ENCODE measurements around the gene RTP5.

RTP5 gene

GRCh38 chr2:241887806-241888522, 18.4 kb downstream of the RTP5 start:
- no peak for DNase-seq (ENCODE audit: low read depth)

DNA sequence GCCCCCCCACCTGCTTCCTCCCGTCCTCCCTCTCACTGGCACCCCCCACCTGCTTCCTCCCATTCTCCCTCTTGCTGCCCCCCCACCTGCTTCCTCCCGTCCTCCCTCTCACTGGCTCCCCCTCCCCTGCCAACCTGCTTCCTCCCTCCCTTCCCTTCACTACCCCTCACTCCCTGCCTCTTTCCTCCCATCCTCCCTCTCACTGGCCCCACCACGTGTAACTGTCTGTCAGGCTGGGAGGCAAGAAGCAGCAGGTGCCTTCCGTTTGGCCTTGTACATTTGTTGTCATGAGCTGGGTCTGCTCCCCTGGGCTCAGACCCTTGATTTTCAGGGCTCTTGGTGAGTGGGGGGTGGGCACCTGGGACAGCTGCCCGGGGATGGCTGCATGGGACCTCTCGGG, 19.1 kb downstream of the RTP5 start:
- no peak for DNase-seq (ENCODE audit: low read depth)

DNA sequence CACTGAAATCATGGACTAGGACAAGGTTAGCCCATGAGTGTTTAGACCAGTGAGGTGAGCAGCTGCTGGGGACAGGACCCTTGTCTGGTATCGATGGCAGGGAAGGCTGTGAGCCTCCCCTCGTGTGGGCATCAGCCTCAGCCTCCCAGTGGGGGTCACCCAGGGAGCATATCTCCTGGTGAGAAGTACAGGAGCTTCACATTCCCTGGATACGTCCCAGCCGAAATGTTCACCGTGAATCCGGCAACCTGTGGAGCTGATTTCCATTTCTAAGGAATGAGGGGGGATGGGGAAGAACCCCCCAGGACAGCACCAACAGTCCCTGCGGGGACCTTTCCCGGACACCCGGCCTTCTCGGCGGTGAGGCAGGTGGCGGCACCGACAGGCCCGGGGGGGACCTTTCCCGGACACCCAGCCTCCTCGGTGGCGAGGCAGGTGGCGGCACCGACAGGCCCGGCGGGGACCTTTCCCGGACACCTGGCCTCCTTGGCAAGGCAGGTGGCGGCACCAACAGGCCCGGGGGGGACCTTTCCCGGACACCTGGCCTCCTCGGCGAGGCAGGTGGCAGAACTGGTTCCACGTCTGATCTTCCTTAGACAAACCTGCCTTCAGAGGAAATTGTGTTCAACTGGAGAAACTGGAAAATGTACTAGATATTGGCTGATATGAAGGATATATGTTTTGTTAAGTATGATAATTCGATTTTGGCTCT, 21.2 kb downstream of the RTP5 start:
- no peak for DNase-seq (ENCODE audit: low read depth)

DNA sequence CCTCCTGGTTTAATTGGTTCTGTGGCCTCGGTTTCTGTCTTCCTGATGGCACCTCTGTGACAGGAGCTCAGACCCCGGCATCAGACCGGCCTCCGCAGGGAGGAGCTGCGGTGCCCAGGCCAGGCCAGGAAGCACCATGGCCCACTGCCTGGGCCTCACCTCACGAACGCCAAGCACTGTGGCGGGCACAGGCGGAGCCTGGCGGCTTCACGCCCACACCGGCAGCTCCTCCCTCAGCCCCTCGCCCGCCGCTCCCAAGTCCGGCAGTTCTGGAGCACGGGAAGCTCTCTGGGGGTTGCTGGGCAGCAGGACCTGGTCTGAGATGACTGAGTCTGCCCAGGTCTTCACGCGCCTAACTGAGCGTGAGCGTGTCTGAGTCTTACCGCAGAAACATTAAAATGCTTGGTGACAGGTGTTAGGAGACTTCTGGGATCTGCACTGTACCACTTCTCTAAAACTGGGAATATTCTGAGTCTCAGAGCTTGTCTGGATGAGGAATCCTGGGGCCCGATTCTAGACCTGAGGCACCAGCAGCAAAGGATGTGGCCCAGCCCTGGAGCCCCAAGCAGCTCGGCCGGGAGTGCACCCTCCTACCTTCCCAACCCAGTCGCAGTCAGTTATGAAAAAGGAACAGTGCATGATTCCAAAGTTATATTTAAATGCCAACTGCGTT, 21.9 kb downstream of the RTP5 start:
- no peak for DNase-seq (ENCODE audit: low read depth)

- no peak for DNase-seq (ENCODE audit: low read depth)
Observed at GRCh38 chr2:241891988-241892298, 22.4 kb downstream of the RTP5 start.

- DNase-seq (ENCODE audit: low read depth): no peak
Observed at GRCh38 chr2:241892299-241893137, 23.0 kb downstream of the RTP5 start.

- DNase-seq (ENCODE audit: low read depth): no peak
Observed at GRCh38 chr2:241893265-241893664, 23.7 kb downstream of the RTP5 start.

DNA sequence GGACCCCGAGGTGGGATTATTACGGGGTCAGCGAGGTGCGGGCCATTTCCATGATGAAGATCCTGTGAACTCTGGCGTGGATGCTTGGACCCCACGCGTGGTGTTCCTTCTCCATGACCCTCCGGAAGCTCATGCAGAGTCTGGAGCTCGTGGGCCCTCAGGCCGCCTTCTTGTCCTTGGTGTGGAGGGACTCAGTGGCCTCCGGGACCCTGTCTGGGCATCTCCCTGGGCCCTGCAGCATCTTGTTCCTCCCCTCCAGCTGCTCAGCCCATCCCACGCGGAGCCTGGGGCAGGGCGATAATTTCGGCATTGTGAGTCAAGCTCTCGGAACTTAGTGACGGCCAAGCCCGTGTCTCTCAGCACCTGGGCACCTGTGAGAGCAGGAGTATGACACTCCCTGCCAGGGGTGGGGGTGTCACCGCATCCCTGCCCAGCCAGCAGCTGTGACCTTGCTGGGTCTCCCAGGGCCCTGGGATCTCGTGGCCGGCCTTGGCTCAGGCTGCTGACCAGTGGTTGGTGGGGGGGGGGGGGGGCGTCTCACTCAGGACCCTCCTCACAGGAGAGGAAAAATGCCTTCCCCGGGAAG, 24.6 kb downstream of the RTP5 start:
- no peak for DNase-seq (ENCODE audit: low read depth)

DNA sequence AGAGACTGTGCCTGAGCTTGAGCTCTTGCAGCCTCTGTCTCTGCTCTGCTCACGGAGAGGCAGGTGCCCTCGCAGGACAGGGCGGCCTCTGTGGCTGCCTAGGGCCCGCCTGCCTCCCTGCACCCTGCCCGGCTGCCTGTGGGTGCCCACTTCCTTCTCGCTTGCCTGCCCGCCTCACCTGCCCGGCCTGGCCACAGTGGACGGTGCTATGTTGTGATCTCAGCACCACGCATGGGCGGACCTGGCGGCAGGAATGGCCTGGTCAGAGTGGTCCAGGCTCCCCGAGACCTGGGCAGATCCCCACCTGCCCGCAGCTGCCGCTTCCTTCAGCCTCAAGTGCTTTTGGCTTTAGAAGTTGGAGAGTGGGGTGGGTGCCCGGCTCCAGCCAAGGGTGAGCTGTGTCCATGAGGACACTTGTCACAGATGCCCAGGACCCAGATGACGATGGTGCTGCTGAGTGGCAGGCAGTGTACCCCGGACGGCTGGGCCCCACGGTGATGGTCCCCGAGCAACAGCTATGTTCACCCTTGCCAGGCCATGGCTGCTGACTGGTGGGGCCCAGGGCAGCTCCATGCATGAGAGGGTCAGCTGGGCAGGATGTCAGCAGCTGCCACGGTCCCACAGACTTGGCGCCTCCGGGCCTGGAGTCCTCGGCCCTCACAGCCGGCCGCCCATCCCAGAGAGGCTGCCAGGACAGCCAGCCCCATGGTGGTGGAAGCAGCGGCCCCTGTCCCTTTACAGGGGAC, 25.3 kb downstream of the RTP5 start:
- DNase-seq (ENCODE audit: low read depth): no peak

DNA sequence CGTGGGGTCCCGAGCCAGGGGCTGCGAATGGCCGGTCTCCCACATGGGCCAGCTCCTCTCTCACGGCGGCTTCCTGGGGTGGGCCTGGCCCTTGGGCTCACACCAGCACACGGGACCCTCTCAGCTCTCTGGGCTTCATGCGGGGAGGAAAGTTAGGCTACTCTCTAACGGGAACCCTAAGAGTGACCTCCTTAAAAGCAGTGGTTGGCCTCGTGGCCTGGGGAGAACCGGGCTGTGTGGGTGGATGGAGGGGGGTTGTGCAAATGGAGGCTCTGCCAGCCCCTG, 25.8 kb downstream of the RTP5 start:
- DNase-seq (ENCODE audit: low read depth): no peak

GRCh38 chr2:241895712-241896641, 26.4 kb downstream of the RTP5 start:
- no peak for DNase-seq (ENCODE audit: low read depth)

DNA sequence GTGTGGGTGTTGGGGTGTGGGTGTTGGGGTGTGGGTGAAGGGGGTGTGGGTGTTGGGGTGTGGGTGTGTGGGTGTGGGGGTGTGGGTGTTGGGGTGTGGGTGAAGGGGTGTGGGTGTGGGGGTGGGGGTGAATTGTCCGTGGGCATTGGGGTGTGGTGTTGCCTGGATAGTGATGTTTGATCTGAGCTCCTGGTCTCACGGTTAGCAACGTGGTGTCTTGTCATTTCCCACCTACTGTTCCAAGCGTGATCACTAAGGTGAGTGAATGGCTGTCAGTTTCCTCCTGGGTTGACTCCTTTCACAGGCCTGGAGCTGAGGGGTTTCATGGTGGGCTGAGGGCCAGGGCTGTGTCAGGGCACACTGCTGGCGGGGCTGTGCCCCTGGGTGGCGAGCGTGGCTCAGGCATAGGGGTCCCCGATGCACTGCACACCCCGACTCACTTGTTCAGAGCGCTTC, 27.2 kb downstream of the RTP5 start:
- DNase-seq (ENCODE audit: low read depth): no peak

DNA sequence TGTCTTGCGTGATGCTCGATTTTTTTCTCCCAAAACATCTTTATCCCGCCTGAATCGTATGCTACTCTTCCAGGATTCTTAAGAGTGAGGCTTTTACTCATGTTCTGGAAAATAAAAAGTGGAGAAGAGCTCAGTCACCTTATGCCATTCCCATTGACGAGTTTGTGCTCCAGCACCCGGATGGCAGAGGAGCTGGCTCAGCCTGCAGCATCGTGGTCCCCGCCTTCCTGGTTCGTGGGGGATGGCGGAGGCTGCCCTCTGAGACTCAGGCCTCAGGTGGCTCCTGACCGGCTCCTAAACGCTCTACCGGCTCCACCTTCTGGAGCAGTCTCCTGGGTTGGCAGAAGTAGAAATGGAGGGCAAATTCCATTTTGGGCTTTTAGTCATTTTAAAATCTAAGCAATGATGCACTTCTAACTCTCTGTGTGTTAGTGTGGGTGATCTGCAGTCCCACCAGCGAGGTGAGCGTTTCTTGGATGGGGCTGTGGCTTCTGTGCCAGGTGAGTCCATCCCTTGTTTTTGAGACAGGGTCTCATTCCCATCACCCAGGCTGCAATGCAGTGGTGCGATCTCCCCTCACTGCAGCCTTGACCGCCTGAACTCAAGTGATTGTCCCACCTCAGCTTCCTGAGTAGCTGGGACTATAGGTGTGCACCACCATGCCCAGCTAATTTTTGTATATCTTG, 27.8 kb downstream of the RTP5 start:
- no peak for DNase-seq (ENCODE audit: low read depth)

- DNase-seq (ENCODE audit: low read depth): no peak
Observed at GRCh38 chr2:241898463-241899270, 29.1 kb downstream of the RTP5 start.

GRCh38 chr2:241900251-241901017, 30.9 kb downstream of the RTP5 start:
- no peak for DNase-seq (ENCODE audit: low read depth)

DNA sequence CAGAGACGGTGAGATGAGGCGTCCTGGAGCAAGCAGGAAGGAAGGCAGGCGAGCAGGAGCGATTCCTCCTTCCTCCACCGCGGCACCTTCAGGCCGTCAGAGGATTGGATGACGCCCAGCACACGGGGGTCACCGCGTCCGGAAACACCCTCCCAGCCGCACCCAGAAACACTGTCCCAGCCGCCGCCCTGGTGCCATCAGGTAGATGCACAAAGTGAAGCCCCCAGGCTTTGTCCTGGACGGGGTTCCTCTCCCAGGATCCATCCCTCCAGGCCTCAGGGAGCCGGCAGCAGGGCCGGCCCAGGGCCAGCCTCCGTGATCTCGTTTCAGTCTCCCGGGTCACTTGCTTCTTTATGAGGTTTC, 31.5 kb downstream of the RTP5 start:
- DNase-seq (ENCODE audit: low read depth): no peak

DNA sequence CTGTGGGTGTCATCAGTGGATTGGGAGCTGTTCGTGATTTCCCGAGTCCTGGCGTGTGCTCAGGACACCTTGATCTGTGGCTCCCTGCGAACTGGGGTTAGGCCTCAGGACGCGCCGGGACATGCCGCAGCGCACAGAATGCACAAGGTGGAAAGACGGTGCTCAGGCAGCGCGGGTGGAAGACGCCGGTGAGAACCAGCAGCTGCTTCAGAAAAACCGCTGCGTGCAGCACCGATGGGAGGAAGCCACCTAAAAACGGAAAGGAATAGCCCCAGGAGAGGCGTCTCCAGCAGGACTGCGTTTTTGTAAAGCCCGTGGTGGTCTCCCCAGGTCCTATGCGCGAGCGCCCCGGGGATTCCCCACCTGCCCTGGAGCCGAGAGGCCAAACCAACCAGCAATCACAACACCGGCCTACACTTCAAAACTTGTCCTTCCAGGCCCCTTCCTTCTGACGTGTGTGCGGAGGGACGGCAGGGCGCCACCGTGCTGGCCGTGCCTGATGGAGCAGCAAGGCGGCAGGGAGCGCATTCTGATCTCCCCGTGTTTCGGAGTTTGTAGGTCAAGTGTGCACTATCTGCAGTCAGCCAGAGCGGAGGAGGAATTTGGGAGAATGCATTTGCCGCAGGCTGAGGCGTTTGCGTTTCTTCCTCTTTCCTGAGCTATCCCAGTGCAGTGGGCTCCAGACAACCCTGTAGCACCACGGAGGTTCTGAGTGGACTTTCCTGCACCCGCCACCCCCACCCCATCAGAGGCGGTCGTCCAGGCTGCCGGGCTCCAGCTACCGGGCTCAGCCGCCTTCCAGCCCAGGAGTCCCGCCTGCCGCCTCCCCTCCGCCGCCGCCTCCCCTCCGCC, 32.2 kb downstream of the RTP5 start:
- no peak for DNase-seq (ENCODE audit: low read depth)
